ENCODE data around the gene PLCL1. TPM values are rescaled to one million over a fixed set of nuclear protein-coding genes. Genes with fewer than 3 reads are reported as not detected.

Gene PLCL1
- total RNA-seq, 2 donors from 2014 or later = 25.6 to 26.2 TPM

DNA sequence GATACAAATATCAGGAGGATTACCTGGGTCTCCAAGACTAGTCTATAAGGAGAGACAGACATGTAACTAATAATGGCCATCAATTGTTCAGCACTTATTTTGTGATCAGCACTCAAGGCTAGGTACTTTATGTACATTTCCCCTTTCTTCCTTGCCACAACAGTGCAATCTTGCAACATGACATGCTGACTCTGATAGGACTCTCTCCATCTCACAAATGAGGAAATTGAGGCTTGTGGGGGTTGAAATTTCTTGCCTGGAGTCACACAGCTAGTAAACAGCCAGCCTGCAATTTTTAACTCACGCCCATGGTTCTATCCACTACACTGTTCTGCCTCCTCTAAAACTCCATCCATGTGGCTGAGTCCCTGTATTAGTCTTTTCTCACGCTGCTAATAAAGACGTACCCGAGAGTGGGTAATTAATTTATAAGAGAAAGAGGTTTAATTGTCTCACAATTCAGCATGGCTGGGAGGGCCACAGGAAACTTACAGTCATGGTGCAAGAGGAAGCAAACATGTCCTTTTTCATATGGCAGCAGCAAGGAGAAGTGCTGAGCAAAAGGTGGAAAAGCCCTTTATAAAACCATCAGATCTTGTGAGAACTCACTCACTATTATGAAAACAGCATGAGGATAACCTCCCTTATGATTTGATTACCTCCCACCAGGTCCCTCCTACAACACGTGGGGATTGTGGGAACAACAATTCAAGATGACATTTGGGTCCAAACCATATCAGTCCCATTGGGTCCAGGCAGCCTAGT lies 302.4 kb downstream of the PLCL1 start:
- Histone ChIP-seq H3K9me3 (no peaks in the 10 kb centered on the region), H3K36me3 (no peaks in the 10 kb centered on the region), H3K4me1 (ENCODE audit: control insufficient read depth in 1 of 2, low read depth in 2 of 2) (peaks cover 26 to 44% of the 10 kb centered on the region in 2 donors), H3K4me3 (no peak overlapping the region), H3K27me3 (replicated peaks; ENCODE audit: insufficient read depth) (no peaks in the 10 kb centered on the region), H3K27ac (peak overlapping the region; percentile 2 to 33)
- no peak for ATAC-seq (ENCODE audit: insufficient number of reproducible peaks, low FRiP score, low read depth)
- TF ChIP-seq, protein P1, sequence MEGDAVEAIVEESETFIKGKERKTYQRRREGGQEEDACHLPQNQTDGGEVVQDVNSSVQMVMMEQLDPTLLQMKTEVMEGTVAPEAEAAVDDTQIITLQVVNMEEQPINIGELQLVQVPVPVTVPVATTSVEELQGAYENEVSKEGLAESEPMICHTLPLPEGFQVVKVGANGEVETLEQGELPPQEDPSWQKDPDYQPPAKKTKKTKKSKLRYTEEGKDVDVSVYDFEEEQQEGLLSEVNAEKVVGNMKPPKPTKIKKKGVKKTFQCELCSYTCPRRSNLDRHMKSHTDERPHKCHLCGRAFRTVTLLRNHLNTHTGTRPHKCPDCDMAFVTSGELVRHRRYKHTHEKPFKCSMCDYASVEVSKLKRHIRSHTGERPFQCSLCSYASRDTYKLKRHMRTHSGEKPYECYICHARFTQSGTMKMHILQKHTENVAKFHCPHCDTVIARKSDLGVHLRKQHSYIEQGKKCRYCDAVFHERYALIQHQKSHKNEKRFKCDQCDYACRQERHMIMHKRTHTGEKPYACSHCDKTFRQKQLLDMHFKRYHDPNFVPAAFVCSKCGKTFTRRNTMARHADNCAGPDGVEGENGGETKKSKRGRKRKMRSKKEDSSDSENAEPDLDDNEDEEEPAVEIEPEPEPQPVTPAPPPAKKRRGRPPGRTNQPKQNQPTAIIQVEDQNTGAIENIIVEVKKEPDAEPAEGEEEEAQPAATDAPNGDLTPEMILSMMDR (IDR thresholded peaks at IDR 0.05) = no peak
- no peak for DNase-seq (ENCODE audit: low spot score)

DNA sequence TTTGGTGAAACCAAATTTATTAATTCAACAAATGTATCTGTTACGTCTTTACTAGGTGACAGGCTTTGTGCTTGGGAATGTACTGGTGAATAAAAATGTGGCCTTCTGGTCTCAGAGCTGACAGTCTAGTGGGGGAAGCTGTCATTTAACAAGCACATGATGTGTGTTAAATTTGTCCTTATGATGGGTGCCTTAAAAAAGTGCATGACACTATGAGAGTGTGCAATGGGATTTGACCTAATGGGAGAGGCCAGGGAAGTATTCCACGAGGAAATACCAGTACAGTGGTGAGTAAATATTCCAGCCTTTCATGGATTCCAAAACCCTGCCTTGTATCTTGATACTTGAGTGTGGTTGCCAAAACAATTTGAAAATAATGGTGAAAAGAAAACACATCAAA lies 308.9 kb downstream of the PLCL1 start:
- Histone ChIP-seq H3K36me3 (no peaks in the 10 kb centered on the region), H3K4me1 (ENCODE audit: control insufficient read depth in 1 of 2, low read depth in 2 of 2) (peaks cover 26 to 40% of the 10 kb centered on the region in 2 donors), H3K4me3 (no peak overlapping the region), H3K9me3 (no peaks in the 10 kb centered on the region), H3K27ac (no peak overlapping the region), H3K27me3 (replicated peaks; ENCODE audit: insufficient read depth) (no peaks in the 10 kb centered on the region)
- TF ChIP-seq, protein P1 (IDR thresholded peaks at IDR 0.05) = no peak
- ATAC-seq (ENCODE audit: insufficient number of reproducible peaks, low FRiP score, low read depth) (no peak), DNase-seq (ENCODE audit: low spot score) (no peak)

DNA sequence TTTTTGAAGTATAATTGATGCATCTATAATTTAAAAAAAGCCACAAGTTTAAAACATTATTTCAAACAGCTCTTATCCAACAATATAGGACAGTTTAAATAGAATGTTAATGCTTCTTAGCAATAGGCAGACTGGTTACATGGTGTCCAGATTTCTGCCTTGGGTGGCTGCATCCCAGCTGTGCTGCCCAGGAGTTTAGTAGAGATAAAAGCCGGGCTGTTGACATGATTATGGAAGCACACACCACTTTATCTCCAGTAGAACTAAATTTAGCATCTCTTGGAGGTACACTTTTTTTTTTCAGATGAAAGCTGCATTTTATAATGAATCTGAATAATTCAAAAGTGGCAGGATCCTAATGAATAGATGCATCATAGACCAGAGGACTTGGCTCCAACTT lies 309.7 kb downstream of the PLCL1 start:
- ATAC-seq (ENCODE audit: insufficient number of reproducible peaks, low FRiP score, low read depth) (no peak), DNase-seq (ENCODE audit: low spot score) (no peak)
- H3K27me3 ChIP-seq (replicated peaks; ENCODE audit: insufficient read depth) = no peaks in the 10 kb centered on the region
- H3K9me3 ChIP-seq = no peaks in the 10 kb centered on the region
- H3K27ac ChIP-seq = no peak overlapping the region
- H3K36me3 ChIP-seq = no peaks in the 10 kb centered on the region
- peaks cover 26 to 40% of the 10 kb centered on the region in 2 donors for H3K4me1 ChIP-seq (ENCODE audit: control insufficient read depth in 1 of 2, low read depth in 2 of 2)
- H3K4me3 ChIP-seq = no peak overlapping the region
- TF ChIP-seq, protein P1 (IDR thresholded peaks at IDR 0.05) = no peak

DNA sequence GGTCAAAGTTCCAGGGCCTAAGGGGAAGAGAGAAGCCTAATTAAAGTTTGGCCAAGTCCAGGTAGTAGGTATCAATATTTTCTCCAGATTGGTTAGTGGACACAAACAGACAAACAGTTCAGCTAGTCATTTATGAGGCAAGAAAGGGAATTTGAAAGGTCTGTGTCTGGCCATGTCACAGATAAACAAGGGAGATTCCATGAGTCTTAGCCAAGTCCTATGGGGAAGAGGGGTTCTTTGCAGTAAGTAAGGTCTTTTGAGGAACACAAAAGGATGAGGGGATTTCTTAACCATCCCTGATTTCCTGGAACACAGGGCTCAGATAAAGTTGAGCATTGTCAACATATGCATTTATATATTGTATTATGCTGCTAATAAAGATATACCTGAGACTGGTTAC lies 310.8 kb downstream of the PLCL1 start:
- peaks cover 26 to 40% of the 10 kb centered on the region in 2 donors for H3K4me1 ChIP-seq (ENCODE audit: control insufficient read depth in 1 of 2, low read depth in 2 of 2)
- no peaks in the 10 kb centered on the region for H3K9me3 ChIP-seq
- no peaks in the 10 kb centered on the region for H3K27me3 ChIP-seq (replicated peaks; ENCODE audit: insufficient read depth)
- TF ChIP-seq, protein P1 (IDR thresholded peaks at IDR 0.05) = no peak
- H3K27ac ChIP-seq = no peak overlapping the region
- no peaks in the 10 kb centered on the region for H3K36me3 ChIP-seq
- H3K4me3 ChIP-seq = no peak overlapping the region
- ATAC-seq (ENCODE audit: insufficient number of reproducible peaks, low FRiP score, low read depth) (no peak), DNase-seq (ENCODE audit: low spot score) (no peak)

DNA sequence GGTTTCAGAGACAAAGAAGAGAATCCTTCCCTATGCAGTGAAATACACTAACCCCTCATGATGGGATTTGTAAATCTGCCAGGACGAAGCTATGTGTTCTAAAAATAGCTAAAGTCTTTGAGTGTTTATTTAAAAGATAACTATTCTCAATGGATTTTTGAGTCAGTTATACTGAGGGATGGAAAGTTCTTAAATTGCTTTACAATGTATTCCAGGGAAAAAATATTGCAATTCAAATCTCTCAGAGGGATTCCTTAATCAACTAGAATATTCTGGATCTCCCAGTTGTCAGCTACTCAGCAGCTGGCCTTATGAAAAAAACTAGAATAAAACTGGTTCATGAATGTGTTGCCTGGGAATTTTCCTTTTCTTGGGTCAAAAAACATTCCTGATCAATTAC lies 312.4 kb downstream of the PLCL1 start:
- no peaks in the 10 kb centered on the region for H3K9me3 ChIP-seq
- DNase-seq (ENCODE audit: low spot score) = no peak
- TF ChIP-seq, protein P1 (IDR thresholded peaks at IDR 0.05) = no peak
- H3K4me3 ChIP-seq = no peak overlapping the region
- no peak for ATAC-seq (ENCODE audit: insufficient number of reproducible peaks, low FRiP score, low read depth)
- H3K27me3 ChIP-seq (replicated peaks; ENCODE audit: insufficient read depth) = no peaks in the 10 kb centered on the region
- H3K36me3 ChIP-seq = no peaks in the 10 kb centered on the region
- peaks cover 26 to 38% of the 10 kb centered on the region in 2 donors for H3K4me1 ChIP-seq (ENCODE audit: control insufficient read depth in 1 of 2, low read depth in 2 of 2)
- peak overlapping the region in 1 of 2 donors; percentile 12 for H3K27ac ChIP-seq
